GM19324 (cell line): ENCODE results near the gene YWHAG.
"Not testable (repeated sequence)": the region's sequence is repeated elsewhere in the genome, so short reads cannot be mapped to it uniquely, and the experiment has no call there.

Experiments
- ATAC-seq: cut with Tn5 transposase; IDR thresholded peaks from one replicate; pipeline ENCODE4 v1.9.1; 2021; ENCODE audit warnings: mild to moderate bottlenecking, moderate library complexity; ENCODE audit not compliant: unreplicated experiment, low FRiP score

YWHAG gene

GRCh38 chr7:76352193-76352592 is 6.6 kb downstream of the YWHAG start:
- ATAC-seq, result no peak

- ATAC-seq, result no peak
Measured at GRCh38 chr7:76351372-76351771, 7.4 kb downstream of the YWHAG start.

GRCh38 chr7:76349313-76349885 is 9.4 kb downstream of the YWHAG start:
- no peak for ATAC-seq

GRCh38 chr7:76347710-76348109 is 11.1 kb downstream of the YWHAG start:
- ATAC-seq, result no peak

- ATAC-seq, result no peak
Measured at GRCh38 chr7:76346778-76347177, 12.0 kb downstream of the YWHAG start.

GRCh38 chr7:76346097-76346496 is 12.7 kb downstream of the YWHAG start:
- ATAC-seq, result no peak

- ATAC-seq, result no peak
Measured at GRCh38 chr7:76343931-76344321, 14.9 kb downstream of the YWHAG start.

DNA sequence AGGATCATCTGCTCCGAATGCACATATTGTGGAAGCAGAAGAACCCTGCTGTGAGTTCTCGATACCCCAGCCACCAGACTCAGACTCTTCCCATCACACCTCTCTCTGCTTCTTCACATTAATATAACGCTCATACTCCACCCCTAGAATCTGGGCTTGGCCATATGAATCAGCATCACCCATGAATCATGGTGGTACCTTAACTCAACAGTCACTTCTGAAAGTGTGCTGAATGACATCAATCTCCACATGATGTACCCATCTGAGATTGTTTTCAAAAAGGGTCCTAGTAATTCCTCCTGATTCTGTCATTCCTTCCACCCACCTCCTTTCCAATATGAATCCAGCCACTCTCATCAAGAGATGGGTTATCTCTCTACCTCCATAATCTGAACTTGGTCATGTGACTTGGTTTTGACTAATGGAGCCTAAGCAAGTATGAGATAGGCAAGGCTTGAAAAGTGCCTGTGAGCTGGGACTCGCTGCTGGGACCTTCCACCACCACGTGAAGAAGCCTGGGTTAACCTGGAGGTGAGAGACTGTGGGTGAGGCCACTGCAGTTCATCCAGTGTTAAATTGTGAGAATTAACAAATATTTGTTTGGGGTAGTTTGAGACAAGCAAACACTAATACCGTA is 15.4 kb downstream of the YWHAG start:
- no peak for ATAC-seq

DNA sequence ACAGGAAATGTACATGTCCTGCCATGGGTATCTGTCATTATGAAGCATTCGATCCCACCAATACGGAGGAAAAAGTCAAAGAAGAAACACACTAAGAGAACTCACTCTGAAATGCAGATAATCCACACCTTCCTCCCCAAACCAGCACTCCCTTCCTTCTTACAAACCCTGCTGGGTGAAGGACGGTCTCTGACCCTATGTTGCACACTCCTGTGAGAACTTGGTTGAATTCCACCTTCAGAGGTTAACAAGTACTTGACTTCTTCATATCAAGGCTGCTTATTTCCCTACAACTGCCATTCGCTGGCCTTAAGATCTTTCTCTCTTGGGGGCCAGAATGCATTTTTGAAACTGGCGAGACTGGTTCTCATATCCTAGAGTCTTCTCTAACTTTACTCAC is 16.6 kb downstream of the YWHAG start:
- no peak for ATAC-seq

DNA sequence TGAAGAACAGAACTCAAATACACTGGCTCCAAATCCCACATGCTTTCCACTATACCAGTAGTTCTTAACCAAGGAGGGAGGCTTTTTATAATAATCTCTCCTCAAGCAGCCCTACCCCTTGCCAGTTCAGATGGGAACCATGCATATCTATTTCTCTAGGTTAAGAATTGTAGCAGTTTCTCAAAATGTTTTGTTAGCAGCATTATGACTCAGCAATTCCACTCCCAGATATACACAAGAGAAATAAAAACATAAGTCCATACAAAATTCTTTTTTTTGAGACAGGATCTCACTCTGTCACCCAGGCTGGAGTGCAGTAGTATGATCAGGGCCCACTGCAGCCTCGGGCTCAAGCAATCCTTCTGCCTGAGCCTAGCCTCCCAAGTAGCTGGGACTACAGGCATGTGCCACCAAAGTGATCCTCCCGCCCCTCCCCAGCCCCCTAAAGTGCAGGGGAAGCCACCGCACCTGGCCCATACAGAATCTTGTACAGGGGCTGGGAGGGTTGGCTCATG is 18.1 kb downstream of the YWHAG start:
- ATAC-seq, result no peak

DNA sequence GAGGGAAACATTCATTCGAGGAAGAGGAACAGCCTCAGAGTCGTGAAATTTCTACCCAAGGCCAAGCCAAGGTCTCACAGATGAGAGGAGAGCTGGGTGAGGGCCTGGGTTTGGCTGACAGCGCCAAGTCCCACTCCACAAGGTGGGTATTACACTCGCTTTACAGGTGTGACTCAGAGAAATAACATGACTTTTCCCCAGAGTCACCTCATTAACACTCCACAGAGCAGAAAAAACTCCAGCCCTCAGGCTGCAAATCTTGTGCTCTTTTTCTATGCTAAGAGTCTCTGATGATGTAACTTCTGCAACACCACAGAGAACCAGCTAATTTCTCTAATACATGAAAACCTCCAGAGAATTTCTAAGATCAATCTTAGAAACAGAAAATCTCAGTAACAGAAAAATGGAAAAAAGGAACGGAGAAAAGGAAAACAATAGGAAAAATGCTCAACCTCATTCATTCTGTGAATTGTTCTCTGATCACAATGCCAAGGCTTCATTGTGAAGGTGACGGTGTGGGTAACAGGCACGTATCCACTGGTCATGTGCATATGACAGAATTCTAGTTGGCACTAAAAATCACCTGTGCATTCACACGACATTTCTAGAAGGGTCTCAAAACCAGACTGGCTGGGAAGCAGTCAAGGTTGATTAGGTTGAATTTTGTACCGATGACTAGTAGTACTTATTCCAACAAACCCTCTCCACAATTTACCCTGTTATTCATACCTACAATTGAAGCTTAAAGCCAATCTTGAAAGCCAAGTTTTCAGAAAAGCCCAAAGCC is 20.3 kb downstream of the YWHAG start:
- ATAC-seq, result no peak

- no peak for ATAC-seq
Measured at GRCh38 chr7:76337147-76337546, 21.6 kb downstream of the YWHAG start.

DNA sequence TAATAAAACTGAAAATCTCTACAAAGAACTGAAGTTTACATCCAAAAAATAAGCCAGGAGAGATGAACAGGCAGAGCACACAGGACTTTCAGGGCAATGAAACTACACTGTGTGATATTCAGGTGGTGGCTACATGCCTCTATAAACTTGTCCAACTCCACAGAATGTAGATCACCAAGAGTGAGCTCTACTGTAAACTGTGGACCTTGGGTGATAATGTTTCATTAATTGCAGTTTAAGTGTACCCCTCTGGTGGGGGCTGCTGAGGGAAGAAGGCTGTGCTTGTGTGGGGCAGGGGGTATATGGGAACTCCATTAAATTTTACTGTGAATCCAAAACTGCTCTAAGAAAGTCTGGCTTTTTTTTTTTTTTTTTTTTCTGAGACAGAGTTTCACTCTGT is 22.7 kb downstream of the YWHAG start:
- no peak for ATAC-seq

GRCh38 chr7:76335417-76335816 is 23.4 kb downstream of the YWHAG start:
- ATAC-seq, result not testable (repeated sequence)

GRCh38 chr7:76334320-76334967 is 24.3 kb downstream of the YWHAG start:
- no peak for ATAC-seq

DNA sequence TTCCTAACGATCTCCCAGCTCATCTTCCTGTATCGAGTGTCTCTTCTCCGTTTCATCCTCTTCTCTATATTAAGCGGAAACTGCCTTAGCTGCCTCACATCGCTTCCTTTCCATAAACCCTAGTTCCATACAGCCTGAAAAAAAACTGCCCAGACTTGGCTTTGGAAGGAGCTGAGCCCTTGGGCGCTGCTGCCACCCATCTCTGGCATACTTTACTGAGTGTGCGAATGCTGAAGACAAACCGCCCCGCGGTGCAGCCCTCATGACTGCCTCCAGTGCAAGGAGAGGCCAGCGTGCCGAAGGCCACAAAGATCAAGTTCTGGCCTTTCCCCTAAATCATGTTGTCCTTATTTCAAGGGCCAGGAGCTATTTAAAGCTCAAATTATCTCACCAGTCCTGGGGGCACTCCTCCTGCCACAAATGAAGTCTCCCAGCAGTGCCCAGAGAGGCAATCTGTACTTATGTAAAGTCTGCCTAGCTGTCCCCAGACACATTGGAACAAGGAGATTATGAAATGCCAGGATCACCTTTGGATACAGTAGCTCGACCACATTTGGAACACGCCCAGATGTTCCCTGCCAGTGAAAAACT is 25.2 kb downstream of the YWHAG start:
- ATAC-seq, result no peak

DNA sequence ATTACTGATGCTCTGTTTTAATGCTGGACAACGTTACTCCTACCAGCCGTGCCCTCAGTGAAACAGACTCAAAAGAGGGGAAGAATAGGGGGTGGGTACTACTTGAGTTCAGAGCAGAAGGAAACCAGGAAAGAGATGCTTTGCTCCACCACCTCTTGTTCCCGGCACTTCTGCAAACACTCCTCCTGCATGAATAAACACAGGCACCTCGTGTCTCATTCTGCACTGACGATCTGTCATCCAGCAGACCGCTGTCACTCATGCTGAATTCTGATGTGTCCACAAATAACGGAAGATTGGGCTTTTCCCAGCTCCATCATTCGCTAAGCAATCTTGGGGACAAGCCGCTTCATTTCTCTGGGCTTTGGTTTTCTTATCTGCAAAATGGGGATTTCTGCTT is 26.7 kb downstream of the YWHAG start:
- ATAC-seq, result no peak

GRCh38 chr7:76330673-76331072 is 28.1 kb downstream of the YWHAG start:
- no peak for ATAC-seq

GRCh38 chr7:76330261-76330660 is 28.5 kb downstream of the YWHAG start:
- no peak for ATAC-seq

GRCh38 chr7:76329479-76329878 is 29.3 kb downstream of the YWHAG start:
- ATAC-seq, result no peak

GRCh38 chr7:76328389-76328788 is 30.4 kb downstream of the YWHAG start:
- no peak for ATAC-seq
